Thymus (tissue), 14 donors: ENCODE data around the gene FOXO3B. TPM values are rescaled to one million over a fixed set of nuclear protein-coding genes. Genes with fewer than 3 reads are reported as not detected.
"Not testable (repeated sequence)": the region's sequence is repeated elsewhere in the genome, so short reads cannot be mapped to it uniquely, and the experiment has no call there.

ENCODE experiments used
- DNase-seq, 9 donors: peaks; one replicate each; pipeline ENCODE4 v3.0.0-alpha.2; 2013; ENCODE audit warnings: low spot score in 9 of 9, low read depth in 6 of 9, missing footprints in 1 of 9
- H3K27ac ChIP-seq, 2 donors: one replicate each; pipeline ENCODE4 v1.5.1; 2013; ENCODE audit warnings: control low read depth in 1 of 2, low read depth in 1 of 2, low read length in 1 of 2, mild to moderate bottlenecking in 1 of 2, moderate library complexity in 1 of 2
- H3K27me3 ChIP-seq, 2 donors: one replicate each; pipeline ENCODE4 v1.5.1; 2013; ENCODE audit warnings: low read length in 1 of 2; ENCODE audit not compliant: control insufficient read depth in 2 of 2, insufficient read depth in 1 of 2
- H3K36me3 ChIP-seq, 2 donors: one replicate each; pipeline ENCODE4 v1.5.1; 2013; ENCODE audit warnings: low read length in 1 of 2, mild to moderate bottlenecking in 1 of 2, moderate library complexity in 1 of 2; ENCODE audit not compliant: control insufficient read depth in 2 of 2, insufficient read depth in 2 of 2
- H3K4me1 ChIP-seq, 2 donors: one replicate each; pipeline ENCODE4 v1.5.1; 2013; ENCODE audit warnings: low read length in 2 of 2; ENCODE audit not compliant: control insufficient read depth in 2 of 2, insufficient read depth in 2 of 2
- H3K4me3 ChIP-seq, 2 donors: one replicate each; pipeline ENCODE4 v1.5.1; 2013; ENCODE audit warnings: low read length in 2 of 2, control low read depth in 1 of 2, mild to moderate bottlenecking in 1 of 2
- H3K9me3 ChIP-seq, 2 donors: one replicate each; pipeline ENCODE4 v1.5.1; 2013; ENCODE audit warnings: low read length in 1 of 2, mild to moderate bottlenecking in 1 of 2; ENCODE audit not compliant: control insufficient read depth in 2 of 2, insufficient read depth in 1 of 2
- WGBS: extraction: QIAGEN DNeasy Blood & Tissue Kit; methylation state at CpG from one replicate; pipeline ENCODE4 v1.1.7; 2013; 5-methylcytosine and 5-hydroxymethylcytosine counted together
- long read RNA-seq, 10 donors: transcript quantifications; one replicate each; lab custom pipeline, GENCODE V29; 2026
- polyA plus RNA-seq: library from polyadenylated mRNA; stranded (reverse); fragments of 200-250 nt; gene quantifications from one replicate; pipeline ENCODE4 v1.2.3, GENCODE V29; 2013
- total RNA-seq: library from RNA; stranded (reverse); fragments of 120-200 nt; gene quantifications from one replicate; pipeline ENCODE4 v1.2.4, GENCODE V29; 2013
- donor health status: healthy.

Gene FOXO3B
- total RNA-seq = 1.8 TPM
- polyA plus RNA-seq = 0.55 TPM
- long read RNA-seq, donor 1 = 0 reads
- long read RNA-seq, donor 2 = 0 reads
- long read RNA-seq, donor 3, partial matches to known transcripts = 0 of 2 reads
- long read RNA-seq, donor 3, other reads (novel, unspliced or antisense) = 0 of 2 reads
- long read RNA-seq, donor 4 = 0 reads
- long read RNA-seq, donor 5, partial matches to known transcripts = 0 of 3 reads
- long read RNA-seq, donor 5, other reads (novel, unspliced or antisense) = 0 of 3 reads
- long read RNA-seq, donor 6, partial matches to known transcripts = 0 of 1 reads
- long read RNA-seq, donor 6, other reads (novel, unspliced or antisense) = 0 of 1 reads
- long read RNA-seq, donor 7, partial matches to known transcripts = 0 of 1 reads
- long read RNA-seq, donor 7, other reads (novel, unspliced or antisense) = 0 of 1 reads
- long read RNA-seq, donor 8, partial matches to known transcripts = 0 of 3 reads
- long read RNA-seq, donor 8, other reads (novel, unspliced or antisense) = 0 of 3 reads
- long read RNA-seq, donor 9 = 0 reads
- long read RNA-seq, donor 10, partial matches to known transcripts = 0 of 2 reads
- long read RNA-seq, donor 10, other reads (novel, unspliced or antisense) = 0 of 2 reads

DNA sequence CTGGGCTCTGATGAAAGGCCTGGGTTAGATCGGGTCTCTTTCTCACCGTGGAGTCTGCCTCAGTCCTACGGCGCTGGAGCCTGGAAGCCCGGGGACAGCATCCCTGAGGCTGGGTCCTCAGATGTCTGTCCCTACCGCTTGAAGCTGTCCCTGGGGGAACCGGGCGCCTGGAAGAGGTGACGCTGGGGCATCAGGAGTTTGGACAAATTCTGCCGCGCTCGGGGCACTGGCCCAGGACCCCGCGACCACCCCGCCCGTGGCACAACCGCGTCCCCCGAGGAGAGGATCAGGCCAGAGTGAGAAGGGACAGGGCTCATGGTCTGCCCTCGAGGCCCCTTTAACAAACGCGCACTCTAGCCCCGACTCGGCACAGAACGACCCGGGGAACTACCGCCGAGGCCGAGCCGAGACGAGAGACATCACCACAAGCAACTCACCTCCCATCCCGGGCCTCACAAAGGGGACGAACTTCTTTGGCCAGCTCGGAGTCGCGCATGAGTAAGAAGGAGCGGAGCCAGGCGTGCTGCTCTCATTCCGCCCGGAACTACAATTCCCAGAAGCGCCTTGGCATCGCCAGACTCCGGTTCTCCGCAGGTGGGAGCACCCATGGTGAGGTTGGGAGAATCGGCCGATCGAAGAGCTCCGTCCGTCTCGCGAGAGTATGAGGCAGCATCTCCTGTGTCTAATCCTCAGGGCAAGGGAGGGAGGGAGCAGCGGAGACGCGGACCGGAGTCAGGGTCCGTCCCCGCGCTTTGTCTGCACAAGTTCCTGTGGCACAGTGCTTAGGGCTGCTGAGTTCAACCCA is at the start of gene FOXO3B:
Gene FOXO3B, minus strand, starts transcription at position 548 of the 805 bp plus-strand sequence. CDS start 663 bp downstream, outside the sequence.
- H3K27ac ChIP-seq, H3K9me3 ChIP-seq, H3K4me1 ChIP-seq, H3K27me3 ChIP-seq, H3K36me3 ChIP-seq: not testable (repeated sequence)
- peak within 1 kb of the TSS; percentile 57 to 58 for H3K4me3 ChIP-seq
- DNase-seq = peak; percentile 32 to 81 (median 64)
- under 1% methylated on average over 52 of the region's 58 CpGs for WGBS

DNA sequence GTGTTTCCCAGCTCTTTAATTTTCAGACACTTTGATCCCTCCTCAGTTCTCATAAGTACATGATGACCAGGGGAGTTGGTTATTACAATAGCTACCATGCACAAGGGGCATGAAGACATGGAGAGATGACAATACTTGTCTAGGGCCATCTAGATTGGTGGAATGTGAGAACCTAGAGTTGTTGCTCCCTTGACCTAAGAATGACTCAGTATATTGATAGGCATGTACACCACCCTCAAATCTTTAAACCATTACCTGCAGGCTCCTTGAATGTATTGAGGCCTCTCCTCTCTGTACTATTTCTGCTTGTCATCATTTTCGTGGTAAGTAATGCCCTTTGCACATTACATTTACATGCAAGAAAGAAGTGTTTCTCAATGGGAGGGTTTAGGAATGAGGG is 41.4 kb upstream of the FOXO3B start:
- H3K27ac ChIP-seq, DNase-seq, H3K27me3 ChIP-seq, H3K4me1 ChIP-seq, H3K4me3 ChIP-seq, H3K9me3 ChIP-seq, H3K36me3 ChIP-seq: not testable (repeated sequence)
- WGBS = 97% methylated on average over 1 of the region's 1 CpG

DNA sequence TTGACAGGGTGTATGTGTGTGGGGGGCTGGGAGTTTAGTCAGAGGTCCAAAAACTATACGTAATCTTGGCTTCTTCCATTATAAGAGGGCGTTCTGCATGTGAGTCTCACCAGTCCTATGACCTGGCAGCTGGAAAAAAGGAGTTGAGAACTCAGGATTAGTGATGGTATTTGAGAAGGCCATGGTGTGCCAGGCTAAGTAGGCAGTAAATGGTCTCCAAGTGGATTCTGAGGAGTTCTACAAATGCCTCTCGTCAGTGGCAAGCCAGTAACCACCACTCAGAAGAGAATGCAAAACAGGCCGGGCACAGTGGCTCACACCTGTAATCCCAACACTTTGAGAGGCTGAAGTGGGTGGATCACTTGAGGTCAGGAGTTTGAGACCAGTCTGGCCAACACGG is 40.5 kb upstream of the FOXO3B start:
- not testable (repeated sequence) for H3K4me3 ChIP-seq, H3K4me1 ChIP-seq, H3K9me3 ChIP-seq, H3K27ac ChIP-seq, H3K27me3 ChIP-seq, DNase-seq, H3K36me3 ChIP-seq
- WGBS = 97% methylated on average over 5 of the region's 5 CpGs

DNA sequence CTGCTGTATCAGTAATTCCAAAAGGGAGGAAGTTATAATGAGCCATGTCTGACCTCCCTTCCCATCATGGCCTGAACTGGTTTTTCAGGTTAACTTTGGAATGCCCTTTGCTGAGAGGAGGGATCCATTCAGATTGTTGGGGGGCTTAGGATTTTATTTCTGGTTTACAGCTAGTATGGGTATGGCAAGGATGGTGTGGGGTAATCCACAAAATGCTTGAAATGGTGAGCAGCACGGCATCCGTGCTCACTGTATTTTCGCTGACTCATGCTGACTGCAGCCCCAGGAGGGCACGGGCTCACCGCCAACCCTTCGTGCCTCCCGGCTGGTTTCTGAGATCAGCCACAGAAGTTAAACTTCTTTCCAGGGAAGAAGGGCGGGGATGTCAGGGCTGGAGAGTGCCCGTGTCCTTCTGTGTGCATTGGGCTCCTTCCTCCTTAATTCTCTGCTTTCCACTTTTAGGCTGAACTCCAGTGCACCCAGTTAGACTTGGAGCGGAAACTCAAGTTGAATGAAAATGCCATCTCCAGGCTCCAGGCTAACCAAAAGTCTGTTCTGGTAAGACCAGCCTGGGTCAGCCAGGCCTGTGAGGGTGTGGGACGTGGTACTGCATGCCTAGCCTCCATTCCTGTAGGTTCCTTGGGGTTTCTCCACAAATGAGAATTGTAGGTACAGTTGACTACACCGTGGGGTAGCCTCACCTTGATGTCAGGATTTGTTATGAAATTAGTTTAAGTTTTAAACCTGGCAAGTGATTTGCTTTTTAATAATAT is 39.8 kb upstream of the FOXO3B start:
- not testable (repeated sequence) for H3K36me3 ChIP-seq, DNase-seq, H3K27me3 ChIP-seq, H3K27ac ChIP-seq, H3K4me3 ChIP-seq, H3K4me1 ChIP-seq, H3K9me3 ChIP-seq
- WGBS = 94% methylated on average over 1 of the region's 12 CpGs

DNA sequence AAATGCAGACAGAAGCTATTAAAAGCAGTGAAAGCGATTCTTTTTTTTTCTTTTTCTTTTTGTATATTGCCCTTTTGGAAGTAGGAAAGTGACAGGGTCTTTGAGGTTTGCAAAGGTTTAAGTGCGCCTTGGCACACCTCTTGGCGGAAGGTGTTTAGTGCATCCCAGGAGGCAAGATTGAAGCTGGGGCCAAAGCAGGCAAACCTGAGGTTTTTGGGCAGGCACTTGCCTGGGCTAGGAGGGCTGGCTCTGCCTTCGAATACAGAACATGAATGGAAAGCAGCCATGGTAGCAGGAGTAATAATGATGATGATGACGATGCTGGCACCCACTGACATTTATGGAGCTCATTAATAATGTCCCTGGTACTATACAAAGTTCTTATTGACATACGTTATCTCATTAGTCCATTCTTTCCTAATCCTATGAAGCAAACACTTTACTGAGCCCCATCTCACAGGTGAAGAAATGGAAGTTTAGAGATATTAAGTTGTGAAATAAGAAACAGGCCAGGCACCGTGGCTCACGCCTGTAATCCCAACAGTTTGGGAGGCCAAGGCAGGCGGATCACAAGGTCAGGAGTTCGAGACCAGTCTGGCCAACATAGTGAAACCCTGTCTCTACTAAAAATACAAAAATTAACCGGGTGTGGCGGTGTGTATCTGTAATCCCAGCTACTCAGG is 37.5 kb upstream of the FOXO3B start:
- H3K27ac ChIP-seq = peak overlapping the region in 1 of 2 donors; percentile 31
- 96% methylated on average over 12 of the region's 12 CpGs for WGBS

DNA sequence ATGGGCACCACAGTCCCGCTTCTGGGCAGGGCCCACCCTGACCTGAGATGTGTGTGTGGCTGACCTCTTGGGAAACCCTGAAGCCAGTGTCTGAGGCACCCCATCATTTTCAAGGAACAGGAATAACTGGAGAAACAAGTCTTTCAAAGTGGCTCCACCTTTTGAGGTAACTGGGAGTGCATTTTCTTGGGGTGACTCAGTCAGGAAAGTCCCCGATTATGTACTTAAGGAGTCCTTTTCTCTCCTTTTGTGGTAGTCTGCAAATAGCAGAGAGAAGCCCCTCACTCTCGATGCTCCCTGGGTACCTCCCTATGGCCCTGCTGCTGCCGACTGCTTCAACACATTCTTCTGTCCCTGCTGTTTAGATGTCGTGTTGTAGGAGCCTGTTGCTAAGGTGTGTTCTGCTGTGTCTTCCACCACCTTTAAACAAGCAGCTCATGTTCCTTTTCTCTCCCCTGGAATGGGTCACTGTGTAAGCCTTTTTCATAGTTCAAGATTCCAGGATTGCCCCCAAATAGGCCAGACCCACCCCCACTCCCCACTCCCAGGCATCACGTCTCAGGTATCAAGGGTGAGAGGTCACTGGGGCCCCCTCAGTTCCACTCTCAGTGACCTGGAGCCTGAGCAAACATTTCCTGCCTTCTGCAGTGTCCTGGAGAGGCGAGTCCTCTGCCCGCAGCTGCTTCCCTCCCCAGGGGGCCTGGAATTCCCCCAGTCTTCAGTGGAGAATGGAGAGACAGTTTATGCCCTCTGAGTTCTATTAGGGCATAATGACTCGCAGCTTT is 36.7 kb upstream of the FOXO3B start:
- H3K9me3 ChIP-seq, DNase-seq, H3K4me3 ChIP-seq, H3K36me3 ChIP-seq, H3K4me1 ChIP-seq, H3K27me3 ChIP-seq: not testable (repeated sequence)
- 88% methylated on average over 8 of the region's 9 CpGs for WGBS
- H3K27ac ChIP-seq = peak overlapping the region in 1 of 2 donors; percentile 37

More for the DNA sequence above, 37.5 kb upstream of the FOXO3B start:
- not testable (repeated sequence) for H3K4me1 ChIP-seq, H3K36me3 ChIP-seq, DNase-seq, H3K27me3 ChIP-seq, H3K4me3 ChIP-seq, H3K9me3 ChIP-seq

DNA sequence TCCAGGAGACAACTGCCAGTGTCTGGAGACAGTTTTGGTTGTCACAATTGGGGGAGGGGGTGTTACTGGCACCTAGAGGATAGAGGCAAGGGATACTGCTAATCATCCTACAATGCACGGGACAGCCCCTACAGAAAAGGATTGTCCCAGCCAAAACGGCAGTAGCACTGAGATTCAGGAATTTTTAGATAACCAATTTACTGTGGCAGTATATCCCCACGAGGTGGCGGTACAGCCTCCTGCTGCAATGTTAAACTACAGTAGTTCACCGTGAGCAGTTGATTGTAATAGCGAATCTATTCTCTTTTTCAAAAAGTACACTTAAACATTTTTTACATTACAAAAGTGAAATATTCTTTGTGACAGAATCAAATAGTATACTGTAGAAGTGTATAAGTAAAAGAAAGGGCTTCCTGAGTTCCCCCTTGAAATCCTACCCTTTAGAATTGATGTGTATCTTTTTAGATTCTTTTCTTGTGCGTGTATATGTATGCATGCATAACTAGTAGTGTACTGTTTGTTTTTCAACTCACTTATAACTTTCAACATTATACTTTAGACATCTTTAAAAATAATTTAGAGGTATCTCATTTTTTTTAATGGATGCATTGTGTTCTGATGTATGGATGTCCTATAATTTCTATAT is 30.4 kb upstream of the FOXO3B start:
- WGBS = 19% methylated on average over 7 of the region's 7 CpGs
- not testable (repeated sequence) for H3K27ac ChIP-seq, H3K27me3 ChIP-seq, H3K9me3 ChIP-seq, H3K36me3 ChIP-seq, H3K4me1 ChIP-seq, H3K4me3 ChIP-seq
- DNase-seq = peak in 8 of 9 donors; percentile 14 to 57 (median 32)
